Measurements from ENCODE around the gene SZT2.

Gene SZT2

DNA sequence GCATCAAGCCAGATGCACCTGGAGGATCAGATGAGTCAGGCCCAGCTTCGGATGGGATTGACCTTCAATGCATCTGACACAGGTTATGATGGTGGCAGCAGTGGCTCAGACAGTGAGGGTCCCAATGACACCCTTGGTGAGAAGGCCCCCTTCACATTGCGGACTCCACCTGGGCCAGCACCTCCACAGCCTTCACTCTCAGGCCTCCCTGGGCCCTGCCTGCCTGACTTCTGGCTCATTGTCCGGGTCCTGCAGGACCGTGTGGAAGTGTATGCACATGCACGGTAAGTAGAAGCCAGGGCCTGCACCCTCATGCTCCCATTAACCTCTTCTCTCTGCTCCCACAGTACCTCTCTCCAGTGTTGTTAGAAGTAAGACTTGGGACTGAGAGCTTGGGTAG, 43.2 kb downstream of the SZT2 start:
- Histone ChIP-seq H3K27me3 (ENCODE audit: control insufficient read depth, insufficient read depth, low read length) (no peaks in the 10 kb centered on the region), H3K27ac (no peak overlapping the region), H3K9ac (no peak overlapping the region), H3K79me2 (no peaks in the 10 kb centered on the region), H3K4me1 (peaks cover 2% of the 10 kb centered on the region), H3K36me3 (ENCODE audit: control insufficient read depth, insufficient read depth, low read length) (no peaks in the 10 kb centered on the region), H3K4me3 (ENCODE audit: low read depth, low read length) (no peak overlapping the region), H3K4me2 (ENCODE audit: low read length) (no peak overlapping the region), H2AFZ (no peak overlapping the region), H3K9me3 (ENCODE audit: control insufficient read depth, low read length) (no peaks in the 10 kb centered on the region)
- TF ChIP-seq, protein P1, sequence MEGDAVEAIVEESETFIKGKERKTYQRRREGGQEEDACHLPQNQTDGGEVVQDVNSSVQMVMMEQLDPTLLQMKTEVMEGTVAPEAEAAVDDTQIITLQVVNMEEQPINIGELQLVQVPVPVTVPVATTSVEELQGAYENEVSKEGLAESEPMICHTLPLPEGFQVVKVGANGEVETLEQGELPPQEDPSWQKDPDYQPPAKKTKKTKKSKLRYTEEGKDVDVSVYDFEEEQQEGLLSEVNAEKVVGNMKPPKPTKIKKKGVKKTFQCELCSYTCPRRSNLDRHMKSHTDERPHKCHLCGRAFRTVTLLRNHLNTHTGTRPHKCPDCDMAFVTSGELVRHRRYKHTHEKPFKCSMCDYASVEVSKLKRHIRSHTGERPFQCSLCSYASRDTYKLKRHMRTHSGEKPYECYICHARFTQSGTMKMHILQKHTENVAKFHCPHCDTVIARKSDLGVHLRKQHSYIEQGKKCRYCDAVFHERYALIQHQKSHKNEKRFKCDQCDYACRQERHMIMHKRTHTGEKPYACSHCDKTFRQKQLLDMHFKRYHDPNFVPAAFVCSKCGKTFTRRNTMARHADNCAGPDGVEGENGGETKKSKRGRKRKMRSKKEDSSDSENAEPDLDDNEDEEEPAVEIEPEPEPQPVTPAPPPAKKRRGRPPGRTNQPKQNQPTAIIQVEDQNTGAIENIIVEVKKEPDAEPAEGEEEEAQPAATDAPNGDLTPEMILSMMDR (IDR thresholded peaks at IDR 0.05), result no peak

GRCh38 chr1:43434256-43434655, 44.6 kb downstream of the SZT2 start:
- no peaks in the 10 kb centered on the region for H3K27me3 ChIP-seq (ENCODE audit: control insufficient read depth, insufficient read depth, low read length)
- H3K36me3 ChIP-seq (ENCODE audit: control insufficient read depth, insufficient read depth, low read length), result no peaks in the 10 kb centered on the region
- H3K9ac ChIP-seq, result no peak overlapping the region
- peaks cover 2% of the 10 kb centered on the region for H3K4me1 ChIP-seq
- H3K79me2 ChIP-seq, result no peaks in the 10 kb centered on the region
- H2AFZ ChIP-seq, result no peak overlapping the region
- no peak overlapping the region for H3K4me3 ChIP-seq (ENCODE audit: low read depth, low read length)
- no peak overlapping the region for H3K27ac ChIP-seq
- no peak overlapping the region for H3K4me2 ChIP-seq (ENCODE audit: low read length)
- TF ChIP-seq, protein P1 (IDR thresholded peaks at IDR 0.05), result no peak
- H3K9me3 ChIP-seq (ENCODE audit: control insufficient read depth, low read length), result no peaks in the 10 kb centered on the region

GRCh38 chr1:43435146-43436145, 45.7 kb downstream of the SZT2 start:
- TF ChIP-seq, protein P1 (IDR thresholded peaks at IDR 0.05), result no peak
- Histone ChIP-seq H3K79me2 (no peaks in the 10 kb centered on the region), H3K27ac (no peak overlapping the region), H3K4me1 (peaks cover 2% of the 10 kb centered on the region), H2AFZ (no peak overlapping the region), H3K4me2 (ENCODE audit: low read length) (peak overlapping the region; percentile 15), H3K9ac (no peak overlapping the region), H3K4me3 (ENCODE audit: low read depth, low read length) (no peak overlapping the region), H3K27me3 (ENCODE audit: control insufficient read depth, insufficient read depth, low read length) (no peaks in the 10 kb centered on the region), H3K36me3 (ENCODE audit: control insufficient read depth, insufficient read depth, low read length) (no peaks in the 10 kb centered on the region), H3K9me3 (ENCODE audit: control insufficient read depth, low read length) (no peaks in the 10 kb centered on the region)

- no peaks in the 10 kb centered on the region for H3K9me3 ChIP-seq (ENCODE audit: control insufficient read depth, low read length)
- peak overlapping the region; percentile 15 for H3K4me2 ChIP-seq (ENCODE audit: low read length)
- no peak overlapping the region for H3K4me3 ChIP-seq (ENCODE audit: low read depth, low read length)
- TF ChIP-seq, protein P1 (IDR thresholded peaks at IDR 0.05), result no peak
- H3K27me3 ChIP-seq (ENCODE audit: control insufficient read depth, insufficient read depth, low read length), result no peaks in the 10 kb centered on the region
- no peak overlapping the region for H2AFZ ChIP-seq
- no peak overlapping the region for H3K9ac ChIP-seq
- H3K36me3 ChIP-seq (ENCODE audit: control insufficient read depth, insufficient read depth, low read length), result no peaks in the 10 kb centered on the region
- no peaks in the 10 kb centered on the region for H3K79me2 ChIP-seq
- H3K27ac ChIP-seq, result no peak overlapping the region
- peaks cover 2% of the 10 kb centered on the region for H3K4me1 ChIP-seq
Observed at GRCh38 chr1:43436371-43436770, 46.7 kb downstream of the SZT2 start.
